ENCODE measurements around the gene ANGPTL5.
"Not testable (repeated sequence)": the region's sequence is repeated elsewhere in the genome, so short reads cannot be mapped to it uniquely, and the experiment has no call there.

Gene ANGPTL5

GRCh38 chr11:101862391-101863233, 53.7 kb downstream of the ANGPTL5 start:
- ChIA-PET POLR2A (no interaction called here), CTCF (interaction anchor here (1.3 to 2.9 kb wide), 6 partner anchors 10 to 804 kb away, joined by 3 to 61 read pairs (median 6); no protein-coding TSS in a partner anchor)
- DNase-seq (ENCODE audit: extremely low spot score), result no peak
- TF ChIP-seq CTCF (IDR thresholded peaks at IDR 0.05; ENCODE audit: control extremely low read depth, extremely low read depth, low read depth, missing control alignments), result no peak

GRCh38 chr11:101860696-101861427, 55.5 kb downstream of the ANGPTL5 start:
- TF ChIP-seq CTCF (IDR thresholded peaks at IDR 0.05; ENCODE audit: control extremely low read depth, extremely low read depth, low read depth, missing control alignments), result peak; percentile 71
- ChIA-PET POLR2A (no interaction called here), CTCF (interaction anchor here (0.7 to 2.9 kb wide), 29 partner anchors 9 to 805 kb away, joined by 3 to 61 read pairs (median 4); partner anchors contain the start of gene CEP126)
- peak; percentile 28 for DNase-seq (ENCODE audit: extremely low spot score)

GRCh38 chr11:101852260-101852659, 64.1 kb downstream of the ANGPTL5 start:
- DNase-seq (ENCODE audit: extremely low spot score); POLR2A ChIA-PET: not testable (repeated sequence)
- CTCF ChIA-PET, result interaction anchor here (1.1 to 2.4 kb wide), 2 partner anchors 9 to 396 kb away, joined by 4 to 8 read pairs; no protein-coding TSS in a partner anchor

- POLR2A ChIA-PET, result no interaction called here
- CTCF ChIA-PET, result interaction anchor here (1.2 to 2.3 kb wide), 3 partner anchors 13 to 413 kb away, joined by 5 to 9 read pairs (median 5); no protein-coding TSS in a partner anchor
Measured at GRCh38 chr11:101848262-101848661, 68.1 kb downstream of the ANGPTL5 start.

GRCh38 chr11:101844608-101845007, 71.7 kb downstream of the ANGPTL5 start:
- ChIA-PET POLR2A (no interaction called here), CTCF (interaction anchor here (0.9 kb wide), 1 partner anchor 12 kb away, joined by 3 read pairs; no protein-coding TSS in a partner anchor)
- no peak for DNase-seq (ENCODE audit: extremely low spot score)
- no peak for TF ChIP-seq CTCF (IDR thresholded peaks at IDR 0.05; ENCODE audit: control extremely low read depth, extremely low read depth, low read depth, missing control alignments)

More at GRCh38 chr11:101848262-101848661, 68.1 kb downstream of the ANGPTL5 start:
- DNase-seq (ENCODE audit: extremely low spot score), result no peak
- TF ChIP-seq CTCF (IDR thresholded peaks at IDR 0.05; ENCODE audit: control extremely low read depth, extremely low read depth, low read depth, missing control alignments), result peak; percentile 16

- CTCF ChIA-PET, result interaction anchor here (1.6 kb wide), 1 partner anchor 20 kb away, joined by 5 read pairs; no protein-coding TSS in a partner anchor
- POLR2A ChIA-PET, result no interaction called here
- no peak for TF ChIP-seq CTCF (IDR thresholded peaks at IDR 0.05; ENCODE audit: control extremely low read depth, extremely low read depth, low read depth, missing control alignments)
- DNase-seq (ENCODE audit: extremely low spot score), result no peak
Measured at GRCh38 chr11:101840704-101841103, 75.6 kb downstream of the ANGPTL5 start.
